HEK293 (cell line): ENCODE data around the gene ARMC3.
"Not testable (repeated sequence)": the region's sequence is repeated elsewhere in the genome, so short reads cannot be mapped to it uniquely, and the experiment has no call there.

ENCODE experiments used
- CTCF ChIA-PET: fragments of 350-600 bp; formaldehyde crosslinking; extraction: SDS; loops from one replicate; lab custom pipeline; 2021; ENCODE audit warnings: antibody characterized with exemption; lab: Yijun Ruan, JAX
- POLR2A ChIA-PET: fragments of 300-600 bp; formaldehyde crosslinking; extraction: SDS; loops from one replicate; lab custom pipeline; 2020; ENCODE audit warnings: antibody characterized with exemption, inconsistent platforms; lab: Yijun Ruan, JAX
- H3K27ac ChIP-seq: fragments of 200-500 bp; sonication (Bioruptor generic); 2 replicates; pipeline ENCODE4 v1.5.1; 2014; ENCODE audit warnings: low read depth, low read length, control low read depth, inconsistent platforms; ENCODE audit errors: extremely low read depth
- H3K36me3 ChIP-seq, 2 experiments: fragments of 200-500 bp in 1 of 2; sonication (Bioruptor generic) in 1 of 2; 1 replicate in 1 of 2; 2 replicates in 1 of 2; pipeline ENCODE4 v1.5.1; 2014 to 2017; ENCODE audit warnings: inconsistent platforms in 2 of 2, low read length in 2 of 2; ENCODE audit not compliant: control insufficient read depth in 2 of 2, insufficient read depth in 1 of 2
- H3K4me1 ChIP-seq: fragments of 200-500 bp; sonication (Bioruptor generic); 2 replicates; pipeline ENCODE4 v1.5.1; 2014; ENCODE audit warnings: mild to moderate bottlenecking, low read length, inconsistent platforms; ENCODE audit not compliant: control insufficient read depth, insufficient read depth
- H3K4me3 ChIP-seq: 2 replicates; pipeline ENCODE4 v1.5.1; 2011; ENCODE audit warnings: low read depth, mild to moderate bottlenecking, control low read depth, low read length, moderate library complexity
- H3K9me3 ChIP-seq: fragments of 200-500 bp; sonication (Bioruptor generic); 2 replicates; pipeline ENCODE4 v1.5.1; 2014; ENCODE audit warnings: low read depth, low read length, inconsistent platforms; ENCODE audit not compliant: control insufficient read depth, insufficient read depth
- BCL11A ChIP-seq: fragments of 450-650 bp; formaldehyde crosslinking; IDR thresholded peaks from 2 replicates; pipeline ENCODE4 v1.5.1; 2016; ENCODE audit warnings: low read depth, missing biosample characterization, missing genetic modification characterization
- GLI2 ChIP-seq: fragments of 450-650 bp; formaldehyde crosslinking; IDR thresholded peaks from 2 replicates; pipeline ENCODE4; 2017; ENCODE audit warnings: missing biosample characterization, missing genetic modification characterization, low read depth, borderline replicate concordance
- GLIS2 ChIP-seq: fragments of 450-650 bp; formaldehyde crosslinking; IDR thresholded peaks from 2 replicates; pipeline ENCODE4 v1.5.1; 2016; ENCODE audit warnings: missing biosample characterization, missing genetic modification characterization
- HOXA7 ChIP-seq: sonication (generic); formaldehyde crosslinking; IDR thresholded peaks from 2 replicates; pipeline ENCODE4 v1.8.1; 2022; ENCODE audit warnings: missing genetic modification reagents, borderline replicate concordance
- KLF16 ChIP-seq: fragments of 450-650 bp; formaldehyde crosslinking; IDR thresholded peaks from 2 replicates; pipeline ENCODE4 v1.5.1; 2017; ENCODE audit warnings: missing biosample characterization, missing genetic modification characterization
- MYNN ChIP-seq: fragments of 450-650 bp; formaldehyde crosslinking; IDR thresholded peaks from 2 replicates; pipeline ENCODE4 v1.5.1; 2016; ENCODE audit warnings: missing biosample characterization, missing genetic modification characterization, borderline replicate concordance
- SETDB1 ChIP-seq: IDR thresholded peaks from one replicate; pipeline ENCODE4 v1.6.1; 2017; ENCODE audit warnings: mild to moderate bottlenecking, low read length, moderate library complexity, mixed read lengths; ENCODE audit not compliant: insufficient read length
- SP7 ChIP-seq: fragments of 450-650 bp; formaldehyde crosslinking; IDR thresholded peaks from 2 replicates; pipeline ENCODE4 v1.5.1; 2016; ENCODE audit warnings: missing biosample characterization, missing genetic modification characterization
- TRIM28 ChIP-seq: IDR thresholded peaks from 2 replicates; pipeline ENCODE4 v1.6.1; 2011; ENCODE audit warnings: low read length, control low read depth, borderline replicate concordance
- ZEB2 ChIP-seq: fragments of 450-650 bp; formaldehyde crosslinking; IDR thresholded peaks from 2 replicates; pipeline ENCODE4 v1.5.1; 2016; ENCODE audit warnings: missing biosample characterization, missing genetic modification characterization
- ZNF184 ChIP-seq: fragments of 450-650 bp; IDR thresholded peaks from 2 replicates; pipeline ENCODE4 v1.5.1; 2018; ENCODE audit warnings: missing biosample characterization, mild to moderate bottlenecking, missing genetic modification characterization
- ZNF19 ChIP-seq: fragments of 450-650 bp; formaldehyde crosslinking; IDR thresholded peaks from 2 replicates; pipeline ENCODE4; 2016; ENCODE audit warnings: missing biosample characterization, missing genetic modification characterization, low read depth
- ZNF23 ChIP-seq: fragments of 450-650 bp; formaldehyde crosslinking; IDR thresholded peaks from 2 replicates; pipeline ENCODE4 v1.5.1; 2016; ENCODE audit warnings: missing biosample characterization, missing genetic modification characterization, borderline replicate concordance
- ZNF266 ChIP-seq: fragments of 450-650 bp; formaldehyde crosslinking; IDR thresholded peaks from 2 replicates; pipeline ENCODE4 v1.5.1; 2016; ENCODE audit warnings: missing biosample characterization, missing genetic modification characterization, low read depth
- ZNF302 ChIP-seq: fragments of 450-650 bp; formaldehyde crosslinking; IDR thresholded peaks from 2 replicates; pipeline ENCODE4 v1.5.1; 2016; ENCODE audit warnings: missing biosample characterization, missing genetic modification characterization, low read depth
- ZNF341 ChIP-seq: fragments of 450-650 bp; formaldehyde crosslinking; IDR thresholded peaks from 2 replicates; pipeline ENCODE4; 2016; ENCODE audit warnings: low read depth, missing biosample characterization, missing genetic modification characterization
- ZNF585B ChIP-seq: fragments of 450-650 bp; formaldehyde crosslinking; IDR thresholded peaks from 2 replicates; pipeline ENCODE4 v1.5.1; 2016; ENCODE audit warnings: missing biosample characterization, missing genetic modification characterization
- ZNF596 ChIP-seq: fragments of 450-650 bp; IDR thresholded peaks from 2 replicates; pipeline ENCODE4 v1.5.0; 2018; ENCODE audit warnings: missing biosample characterization, mild to moderate bottlenecking, missing genetic modification characterization, moderate library complexity
- ZNF626 ChIP-seq: fragments of 450-650 bp; sonication (Bioruptor Pico); formaldehyde crosslinking; IDR thresholded peaks from 2 replicates; pipeline ENCODE4 v1.5.1; 2018; ENCODE audit warnings: missing biosample characterization, missing genetic modification characterization, inconsistent platforms
- ZNF629 ChIP-seq: fragments of 450-650 bp; formaldehyde crosslinking; IDR thresholded peaks from 2 replicates; pipeline ENCODE4 v1.5.1; 2017; ENCODE audit warnings: missing biosample characterization, missing genetic modification characterization
- ZNF843 ChIP-seq: fragments of 450-650 bp; formaldehyde crosslinking; IDR thresholded peaks from 2 replicates; pipeline ENCODE4 v1.5.1; 2016; ENCODE audit warnings: missing biosample characterization, missing genetic modification characterization
- TF ChIP-seq, protein P1 (sequence below): fragments of 450-650 bp; formaldehyde crosslinking; IDR thresholded peaks from 2 replicates; pipeline ENCODE4 v1.5.1; 2016; ENCODE audit warnings: missing biosample characterization, missing genetic modification characterization
- TF ChIP-seq, protein P2 (sequence below): fragments of 450-650 bp; formaldehyde crosslinking; IDR thresholded peaks from 2 replicates; pipeline ENCODE4 v1.5.1; 2016; ENCODE audit warnings: missing biosample characterization, missing genetic modification characterization
- TF ChIP-seq, protein P3 (sequence below): fragments of 450-650 bp; formaldehyde crosslinking; IDR thresholded peaks from 2 replicates; pipeline ENCODE4 v1.5.1; 2016; ENCODE audit warnings: missing biosample characterization, missing genetic modification characterization
- TF ChIP-seq, protein P4 (sequence below): fragments of 450-650 bp; formaldehyde crosslinking; IDR thresholded peaks from 2 replicates; pipeline ENCODE4 v1.5.1; 2016; ENCODE audit warnings: missing biosample characterization, missing genetic modification characterization

The ARMC3 gene

DNA sequence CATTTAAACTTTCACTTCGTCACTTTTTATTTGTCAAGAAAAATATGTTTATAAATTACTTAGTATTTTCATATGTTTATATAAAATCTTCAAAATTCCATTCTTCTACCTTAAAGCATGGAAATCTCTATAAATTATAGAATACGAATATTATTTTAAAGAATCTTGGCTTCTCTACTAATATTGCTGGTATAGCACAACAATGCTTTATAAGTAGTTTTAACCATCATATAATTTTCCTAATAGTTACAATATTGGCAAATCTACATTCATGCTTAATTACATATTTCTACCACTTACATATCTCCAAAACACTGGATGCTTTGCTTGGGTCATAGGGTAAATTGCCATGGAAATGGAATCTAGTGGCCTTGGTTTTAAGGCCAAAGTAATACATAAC is 21.1 kb upstream of the ARMC3 start:
- CTCF ChIA-PET, result no interaction called here
- H3K27ac ChIP-seq, result no peak overlapping the region
- H3K36me3 ChIP-seq, result no peaks in the 10 kb centered on the region
- H3K9me3 ChIP-seq, result no peaks in the 10 kb centered on the region; the same call in none of the 2 replicates
- no peak overlapping the region for H3K4me3 ChIP-seq
- TF ChIP-seq ZEB2 (tag by site-specific recombination) (no peak), ZNF596 (tag by site-specific recombination) (no peak), BCL11A (tag by site-specific recombination) (no peak), HOXA7 (CRISPR knock-in tag) (no peak), ZNF629 (no peak), MYNN (tag by site-specific recombination) (no peak)
- TF ChIP-seq, protein P1, sequence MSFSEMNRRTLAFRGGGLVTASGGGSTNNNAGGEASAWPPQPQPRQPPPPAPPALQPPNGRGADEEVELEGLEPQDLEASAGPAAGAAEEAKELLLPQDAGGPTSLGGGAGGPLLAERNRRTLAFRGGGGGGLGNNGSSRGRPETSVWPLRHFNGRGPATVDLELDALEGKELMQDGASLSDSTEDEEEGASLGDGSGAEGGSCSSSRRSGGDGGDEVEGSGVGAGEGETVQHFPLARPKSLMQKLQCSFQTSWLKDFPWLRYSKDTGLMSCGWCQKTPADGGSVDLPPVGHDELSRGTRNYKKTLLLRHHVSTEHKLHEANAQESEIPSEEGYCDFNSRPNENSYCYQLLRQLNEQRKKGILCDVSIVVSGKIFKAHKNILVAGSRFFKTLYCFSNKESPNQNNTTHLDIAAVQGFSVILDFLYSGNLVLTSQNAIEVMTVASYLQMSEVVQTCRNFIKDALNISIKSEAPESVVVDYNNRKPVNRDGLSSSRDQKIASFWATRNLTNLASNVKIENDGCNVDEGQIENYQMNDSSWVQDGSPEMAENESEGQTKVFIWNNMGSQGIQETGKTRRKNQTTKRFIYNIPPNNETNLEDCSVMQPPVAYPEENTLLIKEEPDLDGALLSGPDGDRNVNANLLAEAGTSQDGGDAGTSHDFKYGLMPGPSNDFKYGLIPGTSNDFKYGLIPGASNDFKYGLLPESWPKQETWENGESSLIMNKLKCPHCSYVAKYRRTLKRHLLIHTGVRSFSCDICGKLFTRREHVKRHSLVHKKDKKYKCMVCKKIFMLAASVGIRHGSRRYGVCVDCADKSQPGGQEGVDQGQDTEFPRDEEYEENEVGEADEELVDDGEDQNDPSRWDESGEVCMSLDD (tag by site-specific recombination), result no peak
- TF ChIP-seq, all 188 proteins: peak for 0
- H3K4me1 ChIP-seq, result peaks cover 4% of the 10 kb centered on the region
- POLR2A ChIA-PET, result no interaction called here

DNA sequence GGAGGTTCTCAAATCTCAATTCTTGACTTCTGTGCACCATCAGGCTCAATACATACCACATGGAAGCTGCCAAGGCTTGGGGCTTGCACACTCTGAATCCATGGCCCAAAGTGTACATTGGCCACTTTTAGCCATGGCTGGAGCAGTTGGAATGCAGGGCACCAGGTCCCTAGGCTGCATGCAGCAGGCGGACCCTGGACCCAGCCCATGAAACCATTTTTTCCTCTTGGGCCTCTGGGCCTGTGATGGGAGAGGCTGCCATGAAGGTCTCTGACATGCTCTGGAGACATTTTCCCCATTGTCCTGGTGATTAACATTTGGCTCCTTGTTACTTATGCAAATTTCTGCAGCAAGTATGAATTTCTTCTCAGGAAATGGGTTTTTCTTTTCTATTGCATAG is 19.0 kb upstream of the ARMC3 start:
- no peak overlapping the region for H3K27ac ChIP-seq
- H3K4me3 ChIP-seq, result no peak overlapping the region
- POLR2A ChIA-PET, result no interaction called here
- TF ChIP-seq ZNF626 (tag by site-specific recombination), result 0 out of 2 replicates have a peak, but pooled peaks have one; percentile 24
- no peak for TF ChIP-seq ZNF341
- TF ChIP-seq GLI2, result no peak
- TF ChIP-seq TRIM28, result no peak
- no peak for TF ChIP-seq ZNF23
- no peak for TF ChIP-seq ZNF184 (tag by site-specific recombination)
- TF ChIP-seq, protein P2, sequence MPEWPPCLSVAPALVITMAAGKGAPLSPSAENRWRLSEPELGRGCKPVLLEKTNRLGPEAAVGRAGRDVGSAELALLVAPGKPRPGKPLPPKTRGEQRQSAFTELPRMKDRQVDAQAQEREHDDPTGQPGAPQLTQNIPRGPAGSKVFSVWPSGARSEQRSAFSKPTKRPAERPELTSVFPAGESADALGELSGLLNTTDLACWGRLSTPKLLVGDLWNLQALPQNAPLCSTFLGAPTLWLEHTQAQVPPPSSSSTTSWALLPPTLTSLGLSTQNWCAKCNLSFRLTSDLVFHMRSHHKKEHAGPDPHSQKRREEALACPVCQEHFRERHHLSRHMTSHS (tag by site-specific recombination), result no peak
- TF ChIP-seq GLIS2 (tag by site-specific recombination), result no peak
- peak; percentile 84 for TF ChIP-seq SETDB1
- TF ChIP-seq KLF16 (tag by site-specific recombination), result no peak
- TF ChIP-seq ZNF585B, result peak; percentile 100
- TF ChIP-seq ZNF19 (tag by site-specific recombination), result no peak
- TF ChIP-seq SP7 (tag by site-specific recombination), result no peak
- TF ChIP-seq, protein P3, sequence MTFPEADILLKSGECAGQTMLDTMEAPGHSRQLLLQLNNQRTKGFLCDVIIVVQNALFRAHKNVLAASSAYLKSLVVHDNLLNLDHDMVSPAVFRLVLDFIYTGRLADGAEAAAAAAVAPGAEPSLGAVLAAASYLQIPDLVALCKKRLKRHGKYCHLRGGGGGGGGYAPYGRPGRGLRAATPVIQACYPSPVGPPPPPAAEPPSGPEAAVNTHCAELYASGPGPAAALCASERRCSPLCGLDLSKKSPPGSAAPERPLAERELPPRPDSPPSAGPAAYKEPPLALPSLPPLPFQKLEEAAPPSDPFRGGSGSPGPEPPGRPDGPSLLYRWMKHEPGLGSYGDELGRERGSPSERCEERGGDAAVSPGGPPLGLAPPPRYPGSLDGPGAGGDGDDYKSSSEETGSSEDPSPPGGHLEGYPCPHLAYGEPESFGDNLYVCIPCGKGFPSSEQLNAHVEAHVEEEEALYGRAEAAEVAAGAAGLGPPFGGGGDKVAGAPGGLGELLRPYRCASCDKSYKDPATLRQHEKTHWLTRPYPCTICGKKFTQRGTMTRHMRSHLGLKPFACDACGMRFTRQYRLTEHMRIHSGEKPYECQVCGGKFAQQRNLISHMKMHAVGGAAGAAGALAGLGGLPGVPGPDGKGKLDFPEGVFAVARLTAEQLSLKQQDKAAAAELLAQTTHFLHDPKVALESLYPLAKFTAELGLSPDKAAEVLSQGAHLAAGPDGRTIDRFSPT, result no peak
- TF ChIP-seq, protein P4, sequence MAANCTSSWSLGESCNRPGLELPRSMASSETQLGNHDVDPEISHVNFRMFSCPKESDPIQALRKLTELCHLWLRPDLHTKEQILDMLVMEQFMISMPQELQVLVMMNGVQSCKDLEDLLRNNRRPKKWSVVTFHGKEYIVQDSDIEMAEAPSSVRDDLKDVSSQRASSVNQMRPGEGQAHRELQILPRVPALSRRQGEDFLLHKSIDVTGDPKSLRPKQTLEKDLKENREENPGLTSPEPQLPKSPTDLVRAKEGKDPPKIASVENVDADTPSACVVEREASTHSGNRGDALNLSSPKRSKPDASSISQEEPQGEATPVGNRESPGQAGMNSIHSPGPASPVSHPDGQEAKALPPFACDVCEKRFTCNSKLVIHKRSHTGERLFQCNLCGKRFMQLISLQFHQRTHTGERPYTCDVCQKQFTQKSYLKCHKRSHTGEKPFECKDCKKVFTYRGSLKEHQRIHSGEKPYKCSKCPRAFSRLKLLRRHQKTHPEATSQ (tag by site-specific recombination), result no peak
- no peak for TF ChIP-seq ZNF302 (tag by site-specific recombination)
- TF ChIP-seq ZNF266 (tag by site-specific recombination), result no peak
- no peak for TF ChIP-seq ZNF843
- TF ChIP-seq, all 188 proteins: peak for 3
- Histone ChIP-seq H3K4me1 (peaks cover 13% of the 10 kb centered on the region), H3K9me3 (no peaks in the 10 kb centered on the region; the same call in none of the 2 replicates), H3K36me3 (no peaks in the 10 kb centered on the region)
- CTCF ChIA-PET, result no interaction called here

DNA sequence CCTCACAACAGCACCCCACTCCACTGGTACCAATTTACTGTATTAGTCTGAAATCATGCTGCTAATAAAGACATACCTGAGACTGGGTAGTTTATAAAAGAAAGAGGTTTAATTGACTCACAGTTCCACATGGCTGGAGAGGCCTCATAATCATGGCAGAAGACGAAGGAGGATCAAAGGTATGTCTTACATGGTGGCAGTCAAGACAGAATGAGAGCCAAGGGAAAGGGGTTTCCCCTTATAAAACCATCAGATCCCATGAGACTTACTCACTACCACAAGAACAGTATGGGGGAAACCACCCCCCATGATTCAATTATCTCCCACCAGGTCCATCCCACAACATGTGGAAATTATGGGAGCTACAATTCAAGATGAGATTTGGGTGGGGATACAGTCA is 18.2 kb upstream of the ARMC3 start:
- CTCF ChIA-PET, result interaction anchor here (0.5 kb wide), 1 partner anchor 51 kb away, joined by 3 read pairs; no protein-coding TSS in a partner anchor
- POLR2A ChIA-PET, H3K27ac ChIP-seq, H3K9me3 ChIP-seq, H3K36me3 ChIP-seq, H3K4me3 ChIP-seq: not testable (repeated sequence)
- H3K4me1 ChIP-seq, result peaks cover 13% of the 10 kb centered on the region
